NOMO-1 (cell line): ENCODE results near the gene NEU3.
"Not testable (repeated sequence)": the region's sequence is repeated elsewhere in the genome, so short reads cannot be mapped to it uniquely, and the experiment has no call there.

Experiments used
- DNase-seq, 2 experiments: peaks; one replicate each; lab custom pipeline; 2025; ENCODE audit not compliant: unreplicated experiment in 2 of 2; lab: John Stamatoyannopoulos, UW

NEU3 gene

DNA sequence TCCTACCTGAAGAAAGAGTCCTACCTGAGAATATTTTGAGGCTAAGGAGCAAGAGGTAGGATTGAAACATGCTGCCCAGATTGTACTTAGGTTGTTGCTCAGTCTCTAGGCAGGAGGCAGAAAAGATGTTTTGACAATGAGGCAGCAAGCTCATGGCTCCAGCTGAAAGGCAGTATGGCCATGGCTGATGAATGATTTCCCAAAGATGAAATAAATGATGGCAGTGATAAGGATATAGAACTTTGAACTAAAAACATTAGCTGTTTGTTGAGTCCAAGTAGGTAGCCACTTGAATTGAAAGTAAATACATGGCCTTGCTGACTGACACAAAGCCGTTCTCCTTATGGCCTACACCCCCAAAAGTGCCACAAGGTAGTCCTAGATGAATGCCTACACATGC, 6.8 kb upstream of the NEU3 start:
- DNase-seq, result no peak

GRCh38 chr11:74984070-74984469, 4.7 kb upstream of the NEU3 start:
- DNase-seq, result no peak

DNA sequence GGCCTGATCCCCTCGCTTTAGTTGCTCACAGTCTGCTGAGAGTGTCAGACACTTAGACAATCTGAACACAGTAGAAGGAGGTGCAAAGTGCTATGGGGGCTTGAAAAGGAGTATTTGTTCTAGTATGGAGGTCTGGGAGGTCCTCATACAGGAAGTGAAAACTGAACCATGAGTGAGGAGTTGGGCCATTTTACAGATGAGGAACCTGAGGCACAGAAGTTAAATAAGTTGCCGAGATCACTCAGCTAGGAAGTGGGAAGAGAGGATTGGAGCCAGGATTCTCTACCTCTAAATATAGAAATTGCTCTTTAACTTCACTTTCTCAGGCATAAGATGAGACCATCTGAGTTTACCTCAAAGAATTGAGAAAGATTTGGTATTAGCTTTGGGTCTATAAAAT, 4.0 kb upstream of the NEU3 start:
- no peak for DNase-seq

- peak in 1 of 2 experiments; percentile 27 for DNase-seq
Measured at GRCh38 chr11:74989260-74989638, 516 bp downstream of the NEU3 start.

- peak in 1 of 2 experiments; percentile 4 for DNase-seq
Measured at GRCh38 chr11:74990150-74990549, 1.4 kb downstream of the NEU3 start.

DNA sequence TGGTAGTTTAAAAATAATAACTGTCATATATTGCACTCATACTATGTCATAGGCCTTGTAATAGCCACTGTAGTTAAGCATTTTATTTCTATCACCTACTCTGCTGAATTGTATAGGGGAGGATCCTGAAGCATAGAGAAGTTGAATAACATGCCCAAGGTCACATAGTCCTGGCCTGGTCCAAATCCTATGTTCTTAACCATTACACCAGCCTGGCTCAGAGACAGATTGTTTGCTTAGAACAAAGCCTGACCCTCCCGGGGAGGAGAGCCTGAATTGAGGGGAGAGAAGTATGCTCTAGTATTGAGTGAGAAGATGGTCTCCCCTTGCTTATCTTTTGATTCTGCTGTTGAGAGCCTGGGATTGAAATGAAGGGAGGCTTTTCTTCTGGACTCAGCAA, 2.2 kb downstream of the NEU3 start:
- no peak for DNase-seq

DNA sequence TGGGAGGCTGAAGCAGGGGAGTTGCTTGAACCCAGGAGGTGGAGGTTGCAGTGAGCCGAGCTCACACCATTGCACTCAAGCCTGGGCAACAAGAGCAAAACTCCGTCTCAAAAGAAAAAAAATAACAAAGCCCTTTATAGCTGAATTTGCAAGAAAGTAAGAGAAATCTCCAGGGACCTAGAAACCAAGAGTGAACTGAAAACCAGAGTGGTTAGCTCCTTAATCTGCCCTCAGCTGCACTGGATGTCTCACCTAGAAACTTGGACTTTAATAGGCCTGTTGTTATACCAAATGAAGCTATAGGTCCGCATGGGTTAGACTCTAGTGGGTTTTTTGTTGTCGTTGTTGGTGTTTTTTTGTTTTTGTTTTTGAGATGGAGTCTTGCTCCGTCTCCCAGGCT, 4.1 kb downstream of the NEU3 start:
- DNase-seq, result no peak

- no peak for DNase-seq
Measured at GRCh38 chr11:75000975-75001354, 12.2 kb downstream of the NEU3 start.

DNA sequence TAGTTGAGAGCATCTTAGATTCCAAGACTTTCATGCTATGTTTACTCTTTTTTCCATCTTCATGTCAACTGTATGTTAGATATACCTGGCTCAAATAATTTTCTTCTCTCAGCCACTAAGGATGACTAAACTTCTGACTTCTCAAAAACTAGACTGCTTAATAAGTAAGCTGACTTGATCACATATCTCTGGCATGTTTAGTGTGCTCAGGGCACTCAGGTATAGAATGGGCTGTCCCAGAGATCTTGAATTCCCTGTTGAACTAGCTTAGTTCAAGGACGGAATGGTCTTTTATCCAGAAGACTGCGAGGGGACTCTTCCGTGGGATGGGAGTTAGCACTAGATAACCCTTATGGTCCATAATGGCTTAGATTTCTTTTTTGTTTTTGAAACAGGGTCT, 13.0 kb downstream of the NEU3 start:
- no peak for DNase-seq

DNA sequence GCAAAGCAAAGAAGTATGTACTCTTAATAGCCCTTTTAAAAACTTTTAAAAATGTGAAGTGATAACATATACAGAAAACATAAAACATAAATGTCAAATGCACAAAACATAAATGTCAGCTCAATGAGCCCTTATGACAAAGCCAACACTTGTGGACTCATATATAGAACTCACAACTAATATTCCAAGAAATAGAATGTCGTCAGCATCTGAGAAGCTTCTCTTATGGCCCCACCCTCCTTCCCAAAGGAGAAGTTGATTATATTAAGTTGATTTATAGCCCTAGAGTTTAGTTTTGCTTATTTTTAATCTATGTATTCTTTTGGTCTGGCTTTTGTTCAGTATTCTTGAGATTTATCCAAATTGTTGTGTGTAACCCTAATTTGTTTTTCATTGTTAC, 13.8 kb downstream of the NEU3 start:
- DNase-seq, result no peak

DNA sequence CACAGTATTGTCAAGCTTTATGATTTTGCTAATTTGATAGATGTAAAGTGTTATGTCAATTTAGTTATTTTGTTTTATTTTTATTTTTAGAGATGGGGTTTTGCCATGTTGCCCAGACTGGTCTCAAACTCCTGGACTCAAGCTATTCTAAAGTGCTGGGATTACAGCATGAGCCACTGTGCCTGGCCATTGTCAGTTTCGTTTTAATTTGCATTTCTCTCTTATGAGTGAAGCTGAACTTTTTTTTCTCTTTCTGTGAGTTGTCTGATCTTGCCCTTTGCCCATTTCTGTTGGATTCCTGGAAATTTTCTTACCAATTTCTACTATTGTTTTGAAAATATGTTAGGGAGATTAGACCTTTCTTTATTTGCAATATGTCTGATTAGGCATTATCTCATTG, 15.5 kb downstream of the NEU3 start:
- DNase-seq, result no peak

- no peak for DNase-seq
Measured at GRCh38 chr11:75011357-75011756, 22.6 kb downstream of the NEU3 start.

DNA sequence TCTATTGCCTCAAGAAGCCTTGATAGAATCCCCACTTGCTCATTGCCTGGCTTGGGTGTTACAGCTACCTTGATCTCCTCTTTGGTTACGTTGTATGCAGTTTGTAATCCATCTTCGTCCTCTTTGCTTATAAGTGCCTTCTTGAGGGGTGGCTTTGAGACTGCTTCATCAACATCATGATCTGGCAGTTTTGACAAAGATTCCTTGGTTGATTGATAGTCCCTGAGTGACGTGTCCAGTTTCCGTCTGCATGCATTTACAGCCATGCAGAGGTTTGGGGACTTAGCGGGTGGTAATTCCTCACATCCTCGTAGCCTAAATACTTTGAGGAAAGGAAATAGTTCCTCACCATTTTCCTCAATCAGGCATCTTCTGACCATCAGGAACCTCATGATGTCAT, 23.1 kb downstream of the NEU3 start:
- DNase-seq, result no peak

- no peak for DNase-seq
Measured at GRCh38 chr11:75013051-75013450, 24.3 kb downstream of the NEU3 start.

GRCh38 chr11:75014129-75014528, 25.4 kb downstream of the NEU3 start:
- DNase-seq, result no peak

- not testable (repeated sequence) for DNase-seq
Measured at GRCh38 chr11:75019200-75019599, 30.5 kb downstream of the NEU3 start.

GRCh38 chr11:75020328-75020727, 31.6 kb downstream of the NEU3 start:
- not testable (repeated sequence) for DNase-seq

DNA sequence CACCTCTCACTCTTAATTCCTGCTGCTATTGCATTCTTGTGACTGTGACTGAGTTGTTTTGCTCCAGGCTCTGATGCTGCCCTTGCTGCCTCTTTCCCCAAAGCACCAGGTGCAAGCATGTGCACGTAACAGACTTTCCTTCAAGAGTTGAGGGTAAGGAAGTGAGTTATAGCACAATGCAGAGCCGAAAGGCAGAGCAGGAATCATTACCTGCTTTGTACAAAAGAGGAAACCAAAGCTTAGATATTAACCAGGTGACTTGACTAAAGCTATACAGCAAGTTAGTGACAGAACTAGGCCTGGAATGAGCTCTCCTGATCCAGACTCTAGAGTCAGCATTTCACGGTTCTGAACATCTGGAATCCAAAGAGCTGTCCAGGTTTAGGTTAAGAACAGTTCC, 33.6 kb downstream of the NEU3 start:
- DNase-seq, result no peak

DNA sequence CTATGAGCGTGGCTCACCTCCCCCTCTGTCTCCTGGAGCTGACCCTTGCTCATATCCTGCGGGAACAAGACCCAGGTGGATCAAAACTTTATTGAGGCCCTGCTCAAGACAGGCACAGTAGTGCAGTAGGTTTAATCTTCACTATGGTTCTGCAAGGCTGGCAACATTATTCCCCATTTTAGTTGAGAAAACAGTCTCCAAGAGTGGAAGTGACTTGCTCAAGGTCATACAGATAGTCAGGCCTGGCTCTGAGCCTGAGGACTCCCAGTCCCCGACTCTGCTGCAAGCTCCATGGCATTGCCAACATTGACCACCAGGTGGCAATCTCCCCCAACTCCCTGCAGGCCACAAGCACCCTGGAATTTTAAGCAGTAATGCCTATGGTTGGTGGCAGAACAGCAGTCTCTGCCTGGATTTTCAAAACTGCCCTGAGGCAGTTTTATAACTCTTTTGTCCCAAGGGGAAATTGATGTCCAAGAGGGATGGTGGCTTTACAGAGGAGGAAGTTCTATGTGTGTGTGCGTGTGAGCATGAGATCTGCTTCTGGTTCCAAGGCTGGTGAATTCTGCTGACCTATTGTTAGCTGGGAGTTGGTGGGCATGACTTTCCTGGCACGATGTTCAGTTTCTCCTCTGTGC, 34.1 kb downstream of the NEU3 start:
- DNase-seq, result peak; percentile 37 to 40

DNA sequence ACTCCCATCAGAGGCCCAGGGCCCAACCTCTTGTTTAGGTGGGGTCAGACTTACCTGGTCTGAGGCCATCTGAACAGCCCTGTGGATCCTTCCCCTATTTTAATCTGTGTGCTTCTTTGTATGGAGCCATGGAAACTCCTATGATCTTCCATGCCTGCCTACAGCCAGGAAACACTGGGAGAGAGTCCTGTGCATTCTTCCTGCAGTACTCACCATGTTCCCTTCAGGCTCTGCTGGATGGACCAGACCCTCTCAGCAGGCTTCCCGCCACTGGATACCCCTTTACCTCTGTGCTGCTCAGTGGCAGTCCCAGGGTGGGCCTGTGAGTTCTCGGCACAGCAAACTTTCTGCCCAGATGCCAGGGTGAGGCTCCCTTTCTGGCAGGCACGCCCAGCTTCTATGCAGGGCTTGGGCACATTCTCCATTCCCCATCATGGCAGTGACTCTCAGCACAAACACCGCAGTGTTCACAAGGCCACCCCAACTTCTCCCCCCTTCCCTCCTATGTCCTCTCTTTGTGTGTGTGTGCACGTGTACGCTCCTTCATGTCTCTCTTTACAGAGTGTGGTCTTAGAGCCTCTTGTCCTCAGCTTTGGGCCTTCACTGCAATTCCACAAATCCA, 34.8 kb downstream of the NEU3 start:
- no peak for DNase-seq

DNA sequence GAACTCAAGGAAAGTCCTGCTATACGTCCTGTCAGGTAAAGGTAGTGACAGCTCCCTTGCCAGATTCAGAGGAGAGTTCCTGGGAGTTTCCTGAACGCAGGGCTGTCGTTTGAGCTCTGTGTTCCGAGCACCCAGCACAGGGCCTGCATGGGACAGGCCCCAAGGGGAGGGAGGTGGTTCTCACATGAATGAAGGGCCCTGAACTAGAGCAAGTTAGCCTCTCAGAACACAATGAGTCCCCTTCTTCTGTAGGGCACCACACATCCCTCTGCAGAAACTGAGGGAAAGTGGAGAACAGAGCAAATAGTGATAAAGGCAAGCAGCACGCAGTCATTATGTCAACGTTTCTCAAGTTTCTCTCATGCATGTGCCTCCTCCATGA, 35.3 kb downstream of the NEU3 start:
- no peak for DNase-seq

DNA sequence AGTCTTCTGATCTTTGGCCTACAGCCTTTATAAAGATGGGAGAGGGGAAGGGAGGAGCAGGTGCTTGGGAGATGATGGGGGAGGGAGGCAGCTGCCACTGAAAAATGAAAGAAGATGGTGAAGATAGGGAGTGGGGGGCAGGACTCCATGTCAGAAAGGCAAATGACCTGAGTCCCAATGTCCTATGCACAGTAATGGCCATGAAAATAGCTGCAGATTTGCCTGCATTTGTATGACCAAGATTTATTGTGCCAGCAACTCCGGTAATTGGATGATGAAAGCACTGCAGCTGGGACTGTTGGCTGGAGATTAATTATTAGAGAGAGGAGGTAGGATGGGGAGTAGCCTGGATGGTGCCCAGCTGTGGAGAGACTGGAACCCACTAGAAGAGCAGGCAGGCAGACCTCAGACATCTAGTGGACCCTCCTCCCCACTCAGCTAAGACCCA, 36.1 kb downstream of the NEU3 start:
- no peak for DNase-seq

DNA sequence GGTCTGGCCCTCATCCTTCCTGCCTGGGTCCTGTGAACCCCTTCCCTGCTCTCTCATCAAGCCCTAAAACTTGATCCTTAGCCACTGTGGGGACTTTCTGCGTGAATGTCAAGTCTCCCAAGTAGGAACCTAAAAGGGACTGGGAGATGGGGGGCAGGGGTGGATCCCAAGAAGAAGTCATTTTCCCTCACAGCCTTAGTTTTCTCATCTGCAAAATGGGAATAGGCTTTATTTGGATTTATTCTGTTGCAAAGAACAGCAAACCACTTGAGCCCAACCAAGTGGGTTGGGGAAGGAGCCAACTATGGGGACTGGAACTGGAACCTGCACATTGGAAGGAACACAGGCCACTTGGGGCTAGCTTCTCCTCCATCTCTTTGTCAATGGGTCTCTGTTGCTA, 36.8 kb downstream of the NEU3 start:
- no peak for DNase-seq
